Nephron progenitor cell (in vitro differentiated cells): ENCODE measurements around the gene MAPK1.
A peak's percentile ranks its signal among the peaks of the same experiment; 100 is the strongest.
"Not testable (repeated sequence)": the region's sequence is repeated elsewhere in the genome, so short reads cannot be mapped to it uniquely, and the experiment has no call there.

Source experiments
- DNase-seq: peaks from one replicate; pipeline ENCODE4 v3.0.0; 2021
- H3K27ac Mint-ChIP-seq: 2 replicates; pipeline ENCODE4 v1.8.0; 2021; ENCODE audit warnings: mild to moderate bottlenecking, moderate library complexity, mixed read lengths
- H3K27me3 Mint-ChIP-seq: 2 replicates; pipeline ENCODE4 v1.8.0; 2021; ENCODE audit warnings: mild to moderate bottlenecking, low read depth, mixed read lengths; ENCODE audit not compliant: poor library complexity
- H3K36me3 Mint-ChIP-seq: 2 replicates; pipeline ENCODE4 v1.8.0; 2021; ENCODE audit warnings: low read depth, mixed read lengths
- H3K4me1 Mint-ChIP-seq: 2 replicates; pipeline ENCODE4 v1.8.0; 2021; ENCODE audit warnings: mixed read lengths
- H3K4me3 Mint-ChIP-seq: 2 replicates; pipeline ENCODE4 v1.8.0; 2021; ENCODE audit warnings: mild to moderate bottlenecking, moderate library complexity, mixed read lengths
- H3K9me3 Mint-ChIP-seq: 2 replicates; pipeline ENCODE4 v1.8.0; 2021; ENCODE audit warnings: mild to moderate bottlenecking, moderate library complexity, mixed read lengths
- TF ChIP-seq, protein P1 (sequence below): fragments of 200-600 bp; sonication (generic); IDR thresholded peaks from 2 replicates; pipeline ENCODE4 v1.5.0; 2021; ENCODE audit warnings: antibody characterized with exemption

MAPK1 gene

DNA sequence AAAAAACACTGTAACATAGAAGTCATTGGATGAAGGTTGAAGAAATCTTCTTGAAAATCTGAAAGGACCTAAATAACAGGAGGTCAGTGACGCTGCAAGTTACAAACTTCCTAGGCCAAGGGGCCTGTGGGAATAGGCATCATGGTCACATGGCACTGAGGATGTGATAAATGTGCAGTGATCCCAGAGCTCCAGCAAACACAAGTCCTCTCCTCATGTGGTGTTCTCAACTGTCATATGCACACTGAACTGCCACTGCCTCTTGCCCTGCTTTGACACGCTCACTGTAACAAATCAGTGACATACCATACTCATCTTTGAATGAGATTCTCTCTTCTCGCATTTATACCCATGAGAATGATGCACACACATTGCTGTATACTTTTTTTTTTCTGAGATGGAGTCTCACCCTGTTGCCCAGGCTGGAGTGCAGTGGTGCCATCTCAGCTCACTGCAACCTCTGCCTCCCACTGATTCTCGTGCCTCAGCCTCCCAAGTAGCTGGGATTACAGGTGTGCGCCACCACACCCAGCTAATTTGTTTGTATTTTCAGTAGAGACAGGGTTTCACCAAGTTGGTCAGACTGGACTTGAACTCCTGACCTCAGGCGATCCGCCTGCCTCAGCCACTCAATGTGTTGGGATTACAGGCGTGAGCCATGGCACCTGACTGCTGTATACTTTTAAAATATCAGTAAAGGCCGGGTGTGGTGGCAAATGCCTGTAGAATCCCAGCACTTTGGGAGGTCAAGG, 66.7 kb downstream of the MAPK1 start:
- TF ChIP-seq, protein P1, sequence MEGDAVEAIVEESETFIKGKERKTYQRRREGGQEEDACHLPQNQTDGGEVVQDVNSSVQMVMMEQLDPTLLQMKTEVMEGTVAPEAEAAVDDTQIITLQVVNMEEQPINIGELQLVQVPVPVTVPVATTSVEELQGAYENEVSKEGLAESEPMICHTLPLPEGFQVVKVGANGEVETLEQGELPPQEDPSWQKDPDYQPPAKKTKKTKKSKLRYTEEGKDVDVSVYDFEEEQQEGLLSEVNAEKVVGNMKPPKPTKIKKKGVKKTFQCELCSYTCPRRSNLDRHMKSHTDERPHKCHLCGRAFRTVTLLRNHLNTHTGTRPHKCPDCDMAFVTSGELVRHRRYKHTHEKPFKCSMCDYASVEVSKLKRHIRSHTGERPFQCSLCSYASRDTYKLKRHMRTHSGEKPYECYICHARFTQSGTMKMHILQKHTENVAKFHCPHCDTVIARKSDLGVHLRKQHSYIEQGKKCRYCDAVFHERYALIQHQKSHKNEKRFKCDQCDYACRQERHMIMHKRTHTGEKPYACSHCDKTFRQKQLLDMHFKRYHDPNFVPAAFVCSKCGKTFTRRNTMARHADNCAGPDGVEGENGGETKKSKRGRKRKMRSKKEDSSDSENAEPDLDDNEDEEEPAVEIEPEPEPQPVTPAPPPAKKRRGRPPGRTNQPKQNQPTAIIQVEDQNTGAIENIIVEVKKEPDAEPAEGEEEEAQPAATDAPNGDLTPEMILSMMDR = no peak
- Mint-ChIP-seq H3K4me3 (no peak overlapping the region), H3K27me3 (no peaks in the 10 kb centered on the region), H3K27ac (no peak overlapping the region), H3K4me1 (no peaks in the 10 kb centered on the region), H3K36me3 (peaks cover 93% of the 10 kb centered on the region), H3K9me3 (no peaks in the 10 kb centered on the region)
- DNase-seq = no peak

DNA sequence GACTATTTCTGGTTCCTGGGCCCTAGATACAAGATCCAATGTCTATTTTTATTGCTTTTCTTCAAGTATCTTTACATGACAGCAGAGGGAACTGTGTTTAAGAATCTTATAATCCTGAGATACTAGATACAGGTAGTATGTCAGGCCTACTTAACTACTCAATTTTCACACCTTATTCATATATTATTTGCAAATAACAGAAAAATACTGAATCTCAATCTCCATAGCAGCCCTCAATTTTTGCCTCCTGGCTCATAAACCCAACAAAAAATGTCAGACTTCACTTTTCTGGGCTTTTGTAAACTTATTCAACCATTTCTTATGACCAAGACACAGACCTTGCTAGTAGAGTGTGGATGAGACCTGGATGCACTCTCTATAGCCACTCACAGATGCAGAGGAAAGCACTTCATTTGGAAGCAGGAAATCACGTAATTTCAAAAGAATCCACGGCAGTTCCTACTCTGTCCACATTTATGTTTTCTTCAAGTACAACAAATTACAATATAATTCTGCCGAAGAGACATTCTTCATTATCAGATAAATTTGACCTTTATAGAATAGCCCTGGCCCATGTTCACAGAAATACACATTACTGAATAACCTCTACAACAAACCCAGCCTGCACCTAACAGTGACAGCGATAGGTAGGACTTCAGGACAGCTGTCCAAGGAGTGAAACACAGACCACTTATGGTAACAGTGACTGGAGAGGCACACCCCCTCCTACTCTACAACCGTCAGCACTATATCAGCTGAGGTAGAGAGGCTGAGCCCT, 69.8 kb downstream of the MAPK1 start:
- H3K4me3 Mint-ChIP-seq = no peak overlapping the region
- TF ChIP-seq, protein P1 = no peak
- no peak for DNase-seq
- H3K4me1 Mint-ChIP-seq = no peaks in the 10 kb centered on the region
- peaks cover 68% of the 10 kb centered on the region for H3K36me3 Mint-ChIP-seq
- no peaks in the 10 kb centered on the region for H3K9me3 Mint-ChIP-seq
- no peaks in the 10 kb centered on the region for H3K27me3 Mint-ChIP-seq
- H3K27ac Mint-ChIP-seq = no peak overlapping the region

DNA sequence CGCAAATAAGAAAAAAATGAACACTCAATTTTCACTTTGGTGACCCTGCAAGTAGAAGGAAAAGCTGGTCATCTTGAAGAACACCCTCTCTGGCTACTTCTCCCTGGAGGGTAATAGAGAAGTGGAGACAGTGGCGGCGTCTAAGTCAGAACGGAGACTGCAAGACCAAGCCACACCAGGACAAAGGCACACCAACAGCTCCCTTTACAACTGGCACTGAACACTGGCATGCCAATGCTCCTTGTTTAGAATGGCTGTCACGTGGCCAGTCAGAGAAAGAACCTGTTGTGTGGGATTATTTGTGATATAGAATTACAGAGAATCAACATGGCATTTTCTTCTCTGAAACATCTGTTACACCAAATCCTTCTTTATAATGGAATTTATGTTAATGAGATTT, 70.6 kb downstream of the MAPK1 start:
- Mint-ChIP-seq H3K36me3 (peaks cover 64% of the 10 kb centered on the region), H3K27me3 (no peaks in the 10 kb centered on the region), H3K4me3 (no peak overlapping the region)

DNA sequence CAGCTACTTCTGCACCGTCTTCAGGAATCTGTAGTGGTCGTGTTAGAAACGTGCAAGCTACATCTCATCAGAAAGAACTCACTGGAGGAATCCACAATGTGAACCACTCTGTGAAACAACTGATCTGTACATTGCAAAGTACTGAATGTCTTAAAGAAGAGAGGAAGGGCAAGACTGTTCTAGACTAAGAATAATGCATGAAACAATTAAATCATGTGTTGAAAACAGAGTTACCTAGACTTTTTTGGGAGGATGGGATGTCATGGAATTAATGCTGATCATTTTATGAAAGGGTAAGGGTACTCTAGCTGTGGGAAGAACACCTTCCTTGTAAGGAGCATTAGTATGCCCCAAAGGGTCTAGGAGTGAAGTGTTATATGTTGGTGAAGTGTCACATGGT, 71.2 kb downstream of the MAPK1 start:
- peak overlapping the region; percentile 8 for H3K27ac Mint-ChIP-seq

More for the DNA sequence above, 70.6 kb downstream of the MAPK1 start:
- H3K4me1 Mint-ChIP-seq = no peaks in the 10 kb centered on the region
- TF ChIP-seq, protein P1 = no peak
- no peak overlapping the region for H3K27ac Mint-ChIP-seq
- DNase-seq = no peak
- no peaks in the 10 kb centered on the region for H3K9me3 Mint-ChIP-seq

DNA sequence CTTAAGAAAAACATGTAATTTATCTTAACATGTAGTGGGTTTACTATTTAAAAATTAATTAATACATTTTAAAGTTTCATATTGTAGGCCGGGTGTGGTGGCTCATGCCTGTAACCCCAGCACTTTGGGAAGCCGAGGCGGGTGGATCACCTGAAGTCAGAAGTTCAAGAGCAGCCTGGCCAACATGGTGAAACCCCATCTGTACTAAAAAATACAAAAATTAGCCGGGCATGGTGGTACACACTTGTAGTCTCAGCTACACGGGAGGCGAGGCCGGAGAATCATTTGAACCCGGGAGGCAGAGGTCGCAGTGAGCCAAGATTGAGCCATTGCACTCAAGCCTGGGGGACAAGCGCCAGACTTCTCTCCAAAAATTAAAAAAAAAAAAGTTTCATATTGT, 73.7 kb downstream of the MAPK1 start:
- not testable (repeated sequence) for H3K9me3 Mint-ChIP-seq, H3K27me3 Mint-ChIP-seq, H3K27ac Mint-ChIP-seq, H3K4me3 Mint-ChIP-seq, H3K4me1 Mint-ChIP-seq, DNase-seq
- H3K36me3 Mint-ChIP-seq = peaks cover 43% of the 10 kb centered on the region

More for the DNA sequence above, 71.2 kb downstream of the MAPK1 start:
- no peak for DNase-seq
- Mint-ChIP-seq H3K4me1 (no peaks in the 10 kb centered on the region), H3K27me3 (no peaks in the 10 kb centered on the region), H3K36me3 (peaks cover 64% of the 10 kb centered on the region), H3K4me3 (no peak overlapping the region), H3K9me3 (no peaks in the 10 kb centered on the region)
- TF ChIP-seq, protein P1 = no peak
